ENCODE results near the gene PDE4A. TPM values are rescaled to one million over a fixed set of nuclear protein-coding genes. Genes with fewer than 3 reads are reported as not detected.
"Not testable (repeated sequence)": the region's sequence is repeated elsewhere in the genome, so short reads cannot be mapped to it uniquely, and the experiment has no call there.

The PDE4A gene
- total RNA-seq: 20.0 TPM
- long read RNA-seq, transcript PDE4A-204 (15 exons, 2,478 nt): minor isoform, 13 of 52 reads
- long read RNA-seq, transcript PDE4A-201 (15 exons, 2,583 nt): major isoform, 19 of 52 reads
- long read RNA-seq, partial matches to known transcripts: 12 of 52 reads
- long read RNA-seq, other reads (novel, unspliced or antisense): 8 of 52 reads

DNA sequence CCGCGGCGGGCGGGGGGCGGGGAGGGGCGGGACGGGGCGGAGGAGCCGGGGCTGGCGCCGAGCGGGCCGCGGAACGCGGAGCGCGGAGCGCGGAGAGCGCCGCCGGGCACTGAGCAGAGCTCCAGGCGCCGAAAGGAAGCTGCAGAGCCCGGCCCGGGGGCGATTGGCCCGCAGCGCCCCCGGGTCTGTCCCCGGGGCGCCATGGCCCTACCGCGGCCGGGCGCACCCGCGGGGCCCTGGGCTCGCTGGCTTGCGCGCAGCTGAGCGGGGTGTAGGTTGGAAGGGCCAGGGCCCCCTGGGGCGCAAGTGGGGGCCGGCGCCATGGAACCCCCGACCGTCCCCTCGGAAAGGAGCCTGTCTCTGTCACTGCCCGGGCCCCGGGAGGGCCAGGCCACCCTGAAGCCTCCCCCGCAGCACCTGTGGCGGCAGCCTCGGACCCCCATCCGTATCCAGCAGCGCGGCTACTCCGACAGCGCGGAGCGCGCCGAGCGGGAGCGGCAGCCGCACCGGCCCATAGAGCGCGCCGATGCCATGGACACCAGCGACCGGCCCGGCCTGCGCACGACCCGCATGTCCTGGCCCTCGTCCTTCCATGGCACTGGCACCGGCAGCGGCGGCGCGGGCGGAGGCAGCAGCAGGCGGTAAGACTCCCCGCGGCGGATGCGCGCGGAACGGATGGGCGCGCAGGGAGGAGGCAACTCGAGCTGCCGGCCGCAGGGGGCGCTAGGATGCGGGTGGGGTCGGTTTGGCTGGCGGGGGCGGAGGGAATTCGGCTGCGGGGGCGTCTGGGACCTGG is at the start of gene PDE4A:
TSS of gene PDE4A (plus strand) at position 95 of the 796 bp plus-strand sequence. CDS start at position 322, 227 bp downstream.
- Histone ChIP-seq H3K4me1 (peaks cover 57% of the 10 kb centered on the region), H3K9me3 (replicated peaks) (no peaks in the 10 kb centered on the region), H3K27ac (replicated peaks) (no peak within 1 kb of the TSS), H3K36me3 (no peaks in the 10 kb centered on the region), H3K4me3 (peak within 1 kb of the TSS; percentile 50), H3K27me3 (ENCODE audit: low read depth) (peaks cover 95% of the 10 kb centered on the region)
- intact Hi-C loops (cut with micrococcal nuclease): no loop called here
- no peak for DNase-seq
- TF ChIP-seq, protein P1, sequence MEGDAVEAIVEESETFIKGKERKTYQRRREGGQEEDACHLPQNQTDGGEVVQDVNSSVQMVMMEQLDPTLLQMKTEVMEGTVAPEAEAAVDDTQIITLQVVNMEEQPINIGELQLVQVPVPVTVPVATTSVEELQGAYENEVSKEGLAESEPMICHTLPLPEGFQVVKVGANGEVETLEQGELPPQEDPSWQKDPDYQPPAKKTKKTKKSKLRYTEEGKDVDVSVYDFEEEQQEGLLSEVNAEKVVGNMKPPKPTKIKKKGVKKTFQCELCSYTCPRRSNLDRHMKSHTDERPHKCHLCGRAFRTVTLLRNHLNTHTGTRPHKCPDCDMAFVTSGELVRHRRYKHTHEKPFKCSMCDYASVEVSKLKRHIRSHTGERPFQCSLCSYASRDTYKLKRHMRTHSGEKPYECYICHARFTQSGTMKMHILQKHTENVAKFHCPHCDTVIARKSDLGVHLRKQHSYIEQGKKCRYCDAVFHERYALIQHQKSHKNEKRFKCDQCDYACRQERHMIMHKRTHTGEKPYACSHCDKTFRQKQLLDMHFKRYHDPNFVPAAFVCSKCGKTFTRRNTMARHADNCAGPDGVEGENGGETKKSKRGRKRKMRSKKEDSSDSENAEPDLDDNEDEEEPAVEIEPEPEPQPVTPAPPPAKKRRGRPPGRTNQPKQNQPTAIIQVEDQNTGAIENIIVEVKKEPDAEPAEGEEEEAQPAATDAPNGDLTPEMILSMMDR (IDR thresholded peaks at IDR 0.05; ENCODE audit: borderline replicate concordance): peak; percentile 16

DNA sequence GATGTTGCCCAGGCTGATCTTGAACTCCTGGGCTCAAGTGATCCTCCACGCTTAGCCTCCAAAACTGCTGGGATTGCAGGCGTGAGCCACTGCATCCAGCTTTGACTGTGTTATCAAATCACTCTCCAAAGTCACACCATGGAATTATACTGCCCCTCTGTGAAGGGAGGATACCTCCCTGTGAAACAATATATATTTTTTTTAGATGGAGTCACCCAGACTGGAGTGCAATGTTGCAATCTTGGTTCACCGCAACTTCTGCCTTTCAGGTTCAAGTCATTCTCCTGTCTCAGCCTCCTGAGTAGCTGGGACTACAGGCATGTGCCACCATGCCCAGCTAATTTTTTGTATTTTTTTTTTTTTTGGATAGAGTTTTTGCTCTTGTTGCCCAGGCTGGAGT is 47.6 kb upstream of the PDE4A start:
- intact Hi-C loops (cut with micrococcal nuclease): no loop called here
- H3K4me1 ChIP-seq: no peaks in the 10 kb centered on the region
- peaks cover 73% of the 10 kb centered on the region for H3K36me3 ChIP-seq
- H3K27ac ChIP-seq (replicated peaks): no peak overlapping the region
- H3K4me3 ChIP-seq: no peak overlapping the region
- H3K27me3 ChIP-seq (ENCODE audit: low read depth): no peaks in the 10 kb centered on the region
- TF ChIP-seq, protein P1 (IDR thresholded peaks at IDR 0.05; ENCODE audit: borderline replicate concordance): no peak
- no peaks in the 10 kb centered on the region for H3K9me3 ChIP-seq (replicated peaks)
- DNase-seq: no peak

DNA sequence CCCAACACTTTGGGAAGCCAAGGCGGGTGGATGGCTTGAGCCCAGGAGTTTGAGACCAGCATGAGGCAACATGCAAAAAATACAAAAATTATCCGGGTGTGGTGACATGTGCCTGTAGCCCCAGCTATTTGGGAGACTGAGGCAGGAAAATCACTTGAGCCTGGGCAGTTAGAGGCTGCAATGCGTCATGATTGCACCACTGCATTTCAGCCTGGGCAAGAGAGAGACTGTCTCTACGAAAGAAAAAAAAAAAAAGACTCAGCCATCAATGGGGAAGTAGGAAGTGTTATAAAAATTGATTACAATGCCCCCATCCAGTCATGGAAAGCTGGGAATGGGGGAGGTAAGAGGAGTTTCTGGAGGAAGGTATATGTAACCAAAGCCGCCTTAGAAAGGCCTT is 45.4 kb upstream of the PDE4A start:
- peaks cover 56% of the 10 kb centered on the region for H3K36me3 ChIP-seq
- intact Hi-C loops (cut with micrococcal nuclease): no loop called here

DNA sequence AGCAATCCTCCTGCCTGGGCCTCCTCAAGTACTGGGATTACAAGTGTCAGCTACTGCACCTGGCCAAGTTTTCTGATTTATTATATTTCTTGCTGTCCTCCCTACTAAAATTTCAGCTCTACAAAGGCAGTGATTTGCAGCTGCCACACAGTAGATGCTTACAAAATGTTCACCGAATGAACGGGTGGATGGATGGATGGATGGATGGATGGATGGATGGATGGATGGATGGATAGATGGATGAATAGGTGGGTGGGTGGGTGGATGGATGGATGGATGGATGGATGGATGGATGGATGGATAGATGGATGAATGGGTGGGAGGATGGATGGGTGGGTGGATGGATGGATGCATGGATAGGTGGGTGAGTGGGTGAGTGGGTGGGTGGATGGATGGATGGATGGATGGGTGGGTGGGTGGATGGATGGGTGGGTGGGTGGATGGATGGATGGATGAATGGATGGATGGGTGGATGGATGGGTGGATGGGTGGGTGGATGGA is 43.1 kb upstream of the PDE4A start:
- intact Hi-C loops (cut with micrococcal nuclease); H3K27ac ChIP-seq (replicated peaks); H3K27me3 ChIP-seq (ENCODE audit: low read depth); H3K9me3 ChIP-seq (replicated peaks); H3K4me3 ChIP-seq; DNase-seq: not testable (repeated sequence)
- Histone ChIP-seq H3K36me3 (peaks cover 35% of the 10 kb centered on the region), H3K4me1 (peaks cover 35% of the 10 kb centered on the region)

More for the DNA sequence above, 45.4 kb upstream of the PDE4A start:
- no peaks in the 10 kb centered on the region for H3K9me3 ChIP-seq (replicated peaks)
- DNase-seq: no peak
- H3K4me1 ChIP-seq: peaks cover 18% of the 10 kb centered on the region
- no peak overlapping the region for H3K27ac ChIP-seq (replicated peaks)
- no peaks in the 10 kb centered on the region for H3K27me3 ChIP-seq (ENCODE audit: low read depth)
- no peak overlapping the region for H3K4me3 ChIP-seq
- TF ChIP-seq, protein P1 (IDR thresholded peaks at IDR 0.05; ENCODE audit: borderline replicate concordance): no peak

GRCh38 chr19:10378124-10378523 is 42.2 kb upstream of the PDE4A start:
- Histone ChIP-seq H3K4me3 (no peak overlapping the region), H3K36me3 (peaks cover 29% of the 10 kb centered on the region), H3K9me3 (replicated peaks) (no peaks in the 10 kb centered on the region), H3K4me1 (peaks cover 43% of the 10 kb centered on the region), H3K27me3 (ENCODE audit: low read depth) (no peaks in the 10 kb centered on the region), H3K27ac (replicated peaks) (no peak overlapping the region)
- intact Hi-C loops (cut with micrococcal nuclease): no loop called here
- no peak for DNase-seq
- TF ChIP-seq, protein P1 (IDR thresholded peaks at IDR 0.05; ENCODE audit: borderline replicate concordance): no peak

DNA sequence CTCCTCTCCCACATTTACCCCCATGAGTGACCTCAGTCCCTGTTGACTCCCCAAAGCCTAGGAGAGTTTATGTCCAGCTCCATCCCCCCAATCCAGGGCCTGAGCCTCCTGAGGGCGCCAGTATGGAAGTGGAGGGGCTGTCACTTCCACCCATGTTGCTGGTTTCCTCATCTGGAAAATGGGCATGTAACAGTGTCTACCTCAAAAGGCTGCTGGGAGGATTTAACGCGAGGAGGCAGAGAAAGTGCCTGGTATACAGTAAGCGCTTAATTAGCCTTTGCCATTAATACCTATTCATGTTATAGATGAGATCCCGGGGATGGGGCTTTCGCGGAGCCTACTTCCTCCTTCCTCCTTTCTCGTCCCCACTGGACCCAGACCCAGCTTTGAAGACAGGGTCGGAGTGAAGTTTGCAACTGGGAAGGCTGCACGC is 40.4 kb upstream of the PDE4A start:
- TF ChIP-seq, protein P1 (IDR thresholded peaks at IDR 0.05; ENCODE audit: borderline replicate concordance): no peak
- DNase-seq: no peak
- H3K27ac ChIP-seq (replicated peaks): peak overlapping the region; percentile 86
- H3K36me3 ChIP-seq: peaks cover 22% of the 10 kb centered on the region
- H3K27me3 ChIP-seq (ENCODE audit: low read depth): no peaks in the 10 kb centered on the region
- intact Hi-C loops (cut with micrococcal nuclease): no loop called here
- peaks cover 44% of the 10 kb centered on the region for H3K4me1 ChIP-seq
- no peaks in the 10 kb centered on the region for H3K9me3 ChIP-seq (replicated peaks)
- peak overlapping the region; percentile 89 for H3K4me3 ChIP-seq
